DOHH2 (cell line): ENCODE data around the gene FRAS1.

Experiments
- EZH2phosphoT487 ChIP-seq: fragments of 200-600 bp; sonication (generic); IDR thresholded peaks from 2 replicates; pipeline ENCODE4 v1.6.1; 2017; ENCODE audit warnings: borderline replicate concordance, mild to moderate bottlenecking, antibody characterized with exemption, low read length, moderate library complexity, mixed read lengths
- TF ChIP-seq, protein P1 (sequence below): fragments of 200-600 bp; sonication (generic); IDR thresholded peaks from one replicate; pipeline ENCODE4 v1.5.1; 2014; ENCODE audit warnings: antibody characterized with exemption, mild to moderate bottlenecking, low read depth, low read length; ENCODE audit not compliant: poor library complexity, severe bottlenecking

DNA sequence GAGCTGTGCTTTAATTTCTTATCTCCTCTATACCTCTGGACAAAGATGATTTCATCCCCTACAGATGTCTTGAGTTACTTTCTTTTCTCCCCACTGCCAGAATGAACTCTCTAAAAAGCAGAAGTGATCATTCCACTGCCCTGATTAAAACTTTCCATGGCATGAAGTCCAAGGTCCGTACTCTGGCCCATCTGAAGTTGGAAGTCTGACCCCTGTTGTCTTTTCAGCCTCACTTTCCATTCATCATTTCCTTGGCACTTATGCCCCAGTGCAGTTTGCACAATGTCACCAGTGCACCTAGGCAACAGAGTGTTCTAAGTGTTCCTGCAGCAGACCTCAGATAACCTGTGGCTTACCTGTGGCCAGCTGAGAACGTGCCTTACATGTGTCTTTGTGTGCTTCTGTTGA, 242.4 kb downstream of the FRAS1 start:
- TF ChIP-seq, protein P1, sequence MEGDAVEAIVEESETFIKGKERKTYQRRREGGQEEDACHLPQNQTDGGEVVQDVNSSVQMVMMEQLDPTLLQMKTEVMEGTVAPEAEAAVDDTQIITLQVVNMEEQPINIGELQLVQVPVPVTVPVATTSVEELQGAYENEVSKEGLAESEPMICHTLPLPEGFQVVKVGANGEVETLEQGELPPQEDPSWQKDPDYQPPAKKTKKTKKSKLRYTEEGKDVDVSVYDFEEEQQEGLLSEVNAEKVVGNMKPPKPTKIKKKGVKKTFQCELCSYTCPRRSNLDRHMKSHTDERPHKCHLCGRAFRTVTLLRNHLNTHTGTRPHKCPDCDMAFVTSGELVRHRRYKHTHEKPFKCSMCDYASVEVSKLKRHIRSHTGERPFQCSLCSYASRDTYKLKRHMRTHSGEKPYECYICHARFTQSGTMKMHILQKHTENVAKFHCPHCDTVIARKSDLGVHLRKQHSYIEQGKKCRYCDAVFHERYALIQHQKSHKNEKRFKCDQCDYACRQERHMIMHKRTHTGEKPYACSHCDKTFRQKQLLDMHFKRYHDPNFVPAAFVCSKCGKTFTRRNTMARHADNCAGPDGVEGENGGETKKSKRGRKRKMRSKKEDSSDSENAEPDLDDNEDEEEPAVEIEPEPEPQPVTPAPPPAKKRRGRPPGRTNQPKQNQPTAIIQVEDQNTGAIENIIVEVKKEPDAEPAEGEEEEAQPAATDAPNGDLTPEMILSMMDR, result no peak
- no peak for TF ChIP-seq EZH2phosphoT487
